Ishikawa (cell line): Measurements from ENCODE around the gene LIMS2.

Source experiments
- EP300 ChIP-seq: IDR thresholded peaks from 2 replicates; pipeline ENCODE4 v1.6.1; 2012; ENCODE audit warnings: borderline replicate concordance
- RAD21 ChIP-seq: IDR thresholded peaks from 2 replicates; pipeline ENCODE4 v1.6.1; 2012; ENCODE audit warnings: low read depth
- REST ChIP-seq: IDR thresholded peaks from 2 replicates; pipeline ENCODE4 v1.6.1; 2012; ENCODE audit warnings: low read depth, mild to moderate bottlenecking
- TCF12 ChIP-seq: IDR thresholded peaks from 2 replicates; pipeline ENCODE4 v1.6.1; 2012; ENCODE audit warnings: low read depth
- YY1 ChIP-seq: IDR thresholded peaks from 2 replicates; pipeline ENCODE4 v1.6.1; 2012; ENCODE audit warnings: low read depth

DNA sequence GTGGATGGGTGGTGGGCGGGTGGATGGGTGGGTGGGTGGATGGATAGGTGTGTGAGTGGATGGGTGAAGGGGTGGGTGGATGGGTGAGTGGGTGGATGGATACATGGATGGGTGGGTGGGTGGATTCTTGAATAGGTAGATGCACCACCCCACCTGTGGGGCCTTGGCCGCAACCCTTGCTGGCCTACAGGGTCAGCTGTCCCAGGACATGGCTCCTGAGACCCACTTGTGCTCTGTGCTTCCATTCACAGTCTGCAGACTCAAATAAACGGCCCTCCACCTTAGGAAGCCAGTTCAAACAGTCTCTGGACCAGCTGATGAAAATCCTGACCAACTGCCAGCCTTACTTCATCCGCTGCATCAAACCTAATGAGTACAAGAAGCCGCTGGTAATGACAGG is 85.5 kb downstream of the LIMS2 start:
- TF ChIP-seq RAD21 (no peak), YY1 (no peak), EP300 (no peak), TCF12 (no peak), REST (no peak)
